ENCODE data around the gene GJA3. TPM values are rescaled to one million over a fixed set of nuclear protein-coding genes. Genes with fewer than 3 reads are reported as not detected.

Gene GJA3
- total and polyA plus RNA-seq, 2 of the 8 experiments (the other 6 are each of a cell fraction or from before 2014, with no cell fraction given) = 0.12 to 0.60 TPM

DNA sequence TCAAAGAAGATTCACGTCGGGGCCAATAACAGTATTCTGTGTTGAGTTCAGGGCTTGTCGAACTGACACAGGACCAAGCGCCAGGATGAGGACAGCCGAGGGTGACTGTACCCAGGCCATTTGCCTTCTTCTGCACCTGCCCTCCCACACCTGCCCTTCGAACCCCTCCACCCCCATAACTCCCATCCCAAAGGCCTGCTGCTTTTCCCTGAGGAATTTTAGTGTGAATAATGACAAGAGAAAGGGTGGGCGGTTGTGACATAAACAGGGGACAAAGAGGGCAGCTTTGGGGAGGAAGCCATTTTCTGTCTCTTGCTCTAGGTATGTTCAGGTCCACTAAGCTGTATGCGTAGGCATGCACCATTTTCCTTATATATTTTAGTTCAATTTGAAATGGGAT lies 26.1 kb downstream of the GJA3 start (continued):
- no peak for TF ChIP-seq NANOG (IDR thresholded peaks at IDR 0.05; ENCODE audit: insufficient read depth, low read depth, low read length, poor library complexity, severe bottlenecking)
- no peak for TF ChIP-seq POU5F1 (IDR thresholded peaks at IDR 0.05; ENCODE audit: low read depth, low read length)
